Measurements from ENCODE around the gene GIMAP5. TPM values are rescaled to one million over a fixed set of nuclear protein-coding genes. Genes with fewer than 3 reads are reported as not detected.

Gene GIMAP5
- total and polyA plus RNA-seq, 2 donors (not counting 3 experiments of a cell fraction or from before 2014, with no cell fraction given) = 0.44 to 18.9 TPM

- H3K9me1 ChIP-seq (replicated peaks; ENCODE audit: control insufficient read depth, extremely low read depth, insufficient read depth, low read length) = no peaks in the 10 kb centered on the region
- intact Hi-C loops (cut with micrococcal nuclease) = no loop called here
- ChIA-PET CTCF (interaction anchor here (0.6 to 2.1 kb wide), 3 partner anchors 10 to 174 kb away, joined by 3 to 8 read pairs (median 3); no protein-coding TSS in a partner anchor), POLR2A (no interaction called here)
- dilution Hi-C loops (cut with MboI; ENCODE audit: extremely low pct_ligation_motif_present, low sequenced_read_pairs) = no loop called here
- H3K27me3 ChIP-seq (ENCODE audit: control insufficient read depth in 2 of 2, insufficient read depth in 2 of 2, low read length in 2 of 2) = no peaks in the 10 kb centered on the region
- no peak overlapping the region for H3K27ac ChIP-seq (ENCODE audit: insufficient read depth, low read depth, low read length)
- DNase-seq (ENCODE audit: low read depth, low spot score) = no peak
- TF ChIP-seq EZH2 (IDR thresholded peaks at IDR 0.05; ENCODE audit: borderline replicate concordance, low read depth, low read length, severe bottlenecking) (no peak), MYC (IDR thresholded peaks at IDR 0.05; ENCODE audit: low read depth, low read length) (no peak), POLR2AphosphoS5 (IDR thresholded peaks at IDR 0.05; ENCODE audit: insufficient read depth, low read depth, low read length) (no peak), JUN (IDR thresholded peaks at IDR 0.05; ENCODE audit: borderline replicate concordance, insufficient read depth, insufficient read length, low read depth) (no peak), MAX (IDR thresholded peaks at IDR 0.05; ENCODE audit: insufficient read depth, insufficient read length) (no peak), CTCF (IDR thresholded peaks at IDR 0.05; ENCODE audit: extremely low read depth in 1 of 2, insufficient read depth in 1 of 2, low read depth in 1 of 2, low read length in 2 of 2) (no peak), GATA2 (IDR thresholded peaks at IDR 0.05; ENCODE audit: insufficient read depth, insufficient read length, low read depth, low read length) (no peak), POLR2A (IDR thresholded peaks at IDR 0.05; ENCODE audit: low read depth, low read length) (no peak), FOS (IDR thresholded peaks at IDR 0.05; ENCODE audit: borderline replicate concordance, insufficient read depth, low read length) (no peak)
- FAIRE-seq = no peak
- no peaks in the 10 kb centered on the region for H3K79me2 ChIP-seq (ENCODE audit: control insufficient read depth, insufficient read depth, low read length)
- H3K9ac ChIP-seq (replicated peaks; ENCODE audit: extremely low read depth, insufficient read depth, low read length) = no peak overlapping the region
- peaks cover 0 to 6% of the 10 kb centered on the region in 2 experiments for H3K36me3 ChIP-seq (ENCODE audit: control insufficient read depth in 2 of 2, extremely low read depth in 1 of 2, insufficient read depth in 2 of 2, low read length in 2 of 2)
- no TSS peak for BruUV-seq (replicated peaks)
- H2AFZ ChIP-seq (ENCODE audit: low read depth, low read length) = no peak overlapping the region
- H3K9me3 ChIP-seq (replicated peaks; ENCODE audit: control insufficient read depth, insufficient read depth, low read length) = no peaks in the 10 kb centered on the region
- no peak overlapping the region for H3K4me2 ChIP-seq (ENCODE audit: insufficient read depth, low read length)
- H3K4me3 ChIP-seq (replicated peaks in 1 of 3; ENCODE audit: insufficient read depth in 1 of 3, low read depth in 1 of 3, low read length in 3 of 3) = no peak overlapping the region
- H3K4me1 ChIP-seq (ENCODE audit: control insufficient read depth, extremely low read depth, insufficient read depth, low read length) = peaks cover under 1% of the 10 kb centered on the region
- H4K20me1 ChIP-seq (replicated peaks; ENCODE audit: control insufficient read depth, extremely low read depth, insufficient read depth, low read length) = no peaks in the 10 kb centered on the region
Observed at GRCh38 chr7:150727381-150727780, 9.8 kb upstream of the GIMAP5 start.

All from endothelial cell of umbilical vein (primary cell).